ENCODE data around the gene TAAR2.

DNA sequence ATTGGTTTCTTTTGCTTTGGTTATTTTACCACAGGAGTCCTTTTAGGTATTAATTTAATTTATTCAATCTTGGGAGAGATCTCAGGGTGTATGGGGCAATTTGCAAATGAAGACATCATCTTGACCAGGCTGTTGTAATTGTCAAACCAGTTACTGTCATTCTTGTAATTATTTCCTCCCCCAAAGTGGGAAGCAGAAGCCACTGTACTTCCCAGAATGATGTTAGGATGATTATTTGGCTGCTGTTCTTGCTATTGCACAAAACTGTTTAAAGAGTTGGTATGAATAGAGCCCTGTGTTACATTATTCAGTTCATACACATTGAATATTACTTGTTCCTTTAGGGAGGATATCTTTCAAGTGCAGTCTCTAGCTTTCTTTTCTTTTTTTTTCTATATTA is 52.3 kb downstream of the TAAR2 start:
- TF ChIP-seq POLR2A (IDR thresholded peaks at IDR 0.05): no peak
- TF ChIP-seq, protein P1, sequence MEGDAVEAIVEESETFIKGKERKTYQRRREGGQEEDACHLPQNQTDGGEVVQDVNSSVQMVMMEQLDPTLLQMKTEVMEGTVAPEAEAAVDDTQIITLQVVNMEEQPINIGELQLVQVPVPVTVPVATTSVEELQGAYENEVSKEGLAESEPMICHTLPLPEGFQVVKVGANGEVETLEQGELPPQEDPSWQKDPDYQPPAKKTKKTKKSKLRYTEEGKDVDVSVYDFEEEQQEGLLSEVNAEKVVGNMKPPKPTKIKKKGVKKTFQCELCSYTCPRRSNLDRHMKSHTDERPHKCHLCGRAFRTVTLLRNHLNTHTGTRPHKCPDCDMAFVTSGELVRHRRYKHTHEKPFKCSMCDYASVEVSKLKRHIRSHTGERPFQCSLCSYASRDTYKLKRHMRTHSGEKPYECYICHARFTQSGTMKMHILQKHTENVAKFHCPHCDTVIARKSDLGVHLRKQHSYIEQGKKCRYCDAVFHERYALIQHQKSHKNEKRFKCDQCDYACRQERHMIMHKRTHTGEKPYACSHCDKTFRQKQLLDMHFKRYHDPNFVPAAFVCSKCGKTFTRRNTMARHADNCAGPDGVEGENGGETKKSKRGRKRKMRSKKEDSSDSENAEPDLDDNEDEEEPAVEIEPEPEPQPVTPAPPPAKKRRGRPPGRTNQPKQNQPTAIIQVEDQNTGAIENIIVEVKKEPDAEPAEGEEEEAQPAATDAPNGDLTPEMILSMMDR (IDR thresholded peaks at IDR 0.05): no peak
